CD4-positive, CD25-positive, alpha-beta regulatory T cell (primary cell): ENCODE results near the gene KLHL3. TPM values are rescaled to one million over a fixed set of nuclear protein-coding genes. Genes with fewer than 3 reads are reported as not detected.
A peak's percentile ranks its signal among the peaks of the same experiment; 100 is the strongest.
"Not testable (repeated sequence)": the region's sequence is repeated elsewhere in the genome, so short reads cannot be mapped to it uniquely, and the experiment has no call there.

Experiments
- ATAC-seq, 2 donors: fragments of 150-1000 bp; cut with Tn5 transposase; one replicate each; pipeline ENCODE4 v1.10.0; 2021; ENCODE audit warnings: low read depth in 2 of 2, moderate number of reproducible peaks in 2 of 2, moderate library complexity in 1 of 2
- DNase-seq, 3 donors: peaks; one replicate each; pipeline versions ENCODE4 v3.0.0 to v3.0.0-alpha.2; 2012 to 2022; ENCODE audit warnings: mixed read lengths in 1 of 3
- H3K27ac ChIP-seq: one replicate; pipeline ENCODE4 v1.7.0; 2013; ENCODE audit warnings: mild to moderate bottlenecking, low read length; ENCODE audit not compliant: insufficient read depth, poor library complexity, severe bottlenecking
- H3K27me3 ChIP-seq: one replicate; pipeline ENCODE4 v1.7.0; 2013; ENCODE audit warnings: low read length; ENCODE audit not compliant: control insufficient read depth, insufficient read depth
- H3K36me3 ChIP-seq: one replicate; pipeline ENCODE4 v1.7.0; 2013; ENCODE audit warnings: mild to moderate bottlenecking, low read length, moderate library complexity; ENCODE audit not compliant: control insufficient read depth, insufficient read depth
- H3K4me1 ChIP-seq: 2 replicates; pipeline ENCODE4 v1.7.0; 2013; ENCODE audit warnings: mild to moderate bottlenecking, low read length; ENCODE audit not compliant: insufficient read depth, control insufficient read depth, poor library complexity, severe bottlenecking
- H3K4me3 ChIP-seq: one replicate; pipeline ENCODE4 v1.7.0; 2013; ENCODE audit warnings: low read depth, mild to moderate bottlenecking, low read length, moderate library complexity
- H3K9me3 ChIP-seq, 2 experiments: 1 replicate in 1 of 2; 2 replicates in 1 of 2; pipeline ENCODE4 v1.7.0; 2013; ENCODE audit warnings: low read length in 2 of 2, mild to moderate bottlenecking in 1 of 2, moderate library complexity in 1 of 2; ENCODE audit not compliant: control insufficient read depth in 2 of 2
- H3K27ac Mint-ChIP-seq, 3 donors: one replicate each; pipeline ENCODE4 v1.8.0; 2020 to 2022; ENCODE audit warnings: mild to moderate bottlenecking in 3 of 3, mixed read lengths in 3 of 3, moderate library complexity in 2 of 3
- H3K27me3 Mint-ChIP-seq: one replicate; pipeline ENCODE4 v1.8.0; 2022; ENCODE audit warnings: mild to moderate bottlenecking, mixed read lengths
- H3K36me3 Mint-ChIP-seq: one replicate; pipeline ENCODE4 v1.8.0; 2020; ENCODE audit warnings: mixed read lengths
- H3K4me1 Mint-ChIP-seq, 4 donors: one replicate each; pipeline ENCODE4 v1.8.0; 2020 to 2022; ENCODE audit warnings: mixed read lengths in 4 of 4, mild to moderate bottlenecking in 1 of 4
- H3K4me3 Mint-ChIP-seq, 4 donors: one replicate each; pipeline ENCODE4 v1.8.0; 2020 to 2022; ENCODE audit warnings: mild to moderate bottlenecking in 4 of 4, mixed read lengths in 4 of 4, moderate library complexity in 3 of 4
- H3K9me3 Mint-ChIP-seq, 7 donors: one replicate each; pipeline ENCODE4 v1.8.0; 2020 to 2022; ENCODE audit warnings: mixed read lengths in 7 of 7, mild to moderate bottlenecking in 3 of 7, moderate library complexity in 2 of 7
- polyA plus RNA-seq, 4 donors: library from polyadenylated mRNA; unstranded; fragments of 300-500 nt; fragmentation: Illumina TruSeq; gene quantifications; one replicate each; pipeline ENCODE4 v1.2.3, GENCODE V29; 2021
- total RNA-seq: library from RNA; stranded (reverse); gene quantifications from one replicate; pipeline ENCODE4 v1.2.3, GENCODE V29; 2022

The KLHL3 gene
- total RNA-seq (24.4 TPM), polyA plus RNA-seq (1 to 10 TPM; 2.8 to 8.6 (median 5.3) TPM)

- ATAC-seq (peak; percentile 48 to 66), DNase-seq (peak; percentile 3 to 66 (median 37))
- H3K9me3 ChIP-seq, result no peaks in the 10 kb centered on the region
- H3K4me1 ChIP-seq, result peaks cover 37% of the 10 kb centered on the region
- no peaks in the 10 kb centered on the region for H3K36me3 ChIP-seq
- H3K27me3 ChIP-seq, result no peaks in the 10 kb centered on the region
- Mint-ChIP-seq H3K4me1 (peaks cover 5 to 27% (median 13%) of the 10 kb centered on the region in 4 donors), H3K36me3 (peaks cover 12% of the 10 kb centered on the region), H3K4me3 (no peak within 1 kb of the TSS), H3K27ac (no peak within 1 kb of the TSS), H3K9me3 (peaks cover 0 to 1% (median 0%) of the 10 kb centered on the region in 7 donors), H3K27me3 (no peaks in the 10 kb centered on the region)
- peak within 1 kb of the TSS; percentile 94 for H3K4me3 ChIP-seq
- peak within 1 kb of the TSS; percentile 55 for H3K27ac ChIP-seq
Measured at GRCh38 chr5:137735555-137736284, at the start of gene KLHL3. Gene KLHL3, minus strand, starts transcription at chr5:137736089. Its CDS starts 443 bp downstream, at chr5:137735646.

- H3K4me1 Mint-ChIP-seq, result peaks cover 0 to 6% (median 0%) of the 10 kb centered on the region in 4 donors
- H3K4me1 ChIP-seq, result no peaks in the 10 kb centered on the region
- H3K9me3 ChIP-seq, result no peaks in the 10 kb centered on the region
- H3K36me3 Mint-ChIP-seq, result peaks cover 4% of the 10 kb centered on the region
- H3K27ac Mint-ChIP-seq, result no peak overlapping the region
- no peaks in the 10 kb centered on the region for H3K36me3 ChIP-seq
- H3K4me3 Mint-ChIP-seq, result no peak overlapping the region
- no peak for DNase-seq
- ATAC-seq, result no peak
- peaks cover 19% of the 10 kb centered on the region for H3K27me3 Mint-ChIP-seq
- H3K27ac ChIP-seq, result no peak overlapping the region
- H3K27me3 ChIP-seq, result no peaks in the 10 kb centered on the region
- H3K4me3 ChIP-seq, result no peak overlapping the region
- H3K9me3 Mint-ChIP-seq, result peaks cover 0 to 2% (median 0%) of the 10 kb centered on the region in 7 donors
Measured at GRCh38 chr5:137782984-137783536, 47.2 kb upstream of the KLHL3 start.

- ATAC-seq (no peak), DNase-seq (no peak)
- Mint-ChIP-seq H3K36me3 (peaks cover 4% of the 10 kb centered on the region), H3K27me3 (peaks cover 17% of the 10 kb centered on the region), H3K4me3 (no peak overlapping the region), H3K4me1 (peaks cover 0 to 6% (median 0%) of the 10 kb centered on the region in 4 donors), H3K27ac (no peak overlapping the region), H3K9me3 (peaks cover 0 to 2% (median 0%) of the 10 kb centered on the region in 7 donors)
- Histone ChIP-seq H3K4me1 (no peaks in the 10 kb centered on the region), H3K4me3 (no peak overlapping the region), H3K27me3 (no peaks in the 10 kb centered on the region), H3K36me3 (no peaks in the 10 kb centered on the region), H3K9me3 (no peaks in the 10 kb centered on the region), H3K27ac (no peak overlapping the region)
Measured at GRCh38 chr5:137782055-137782454, 46.2 kb upstream of the KLHL3 start.

GRCh38 chr5:137778772-137779564 is 43.1 kb upstream of the KLHL3 start:
- H3K27ac Mint-ChIP-seq, result no peak overlapping the region
- Histone ChIP-seq H3K27me3 (no peaks in the 10 kb centered on the region), H3K27ac (no peak overlapping the region), H3K9me3 (no peaks in the 10 kb centered on the region), H3K4me3 (no peak overlapping the region), H3K4me1 (no peaks in the 10 kb centered on the region), H3K36me3 (no peaks in the 10 kb centered on the region)
- peaks cover 0 to 1% (median 0%) of the 10 kb centered on the region in 7 donors for H3K9me3 Mint-ChIP-seq
- peaks cover 3% of the 10 kb centered on the region for H3K27me3 Mint-ChIP-seq
- ATAC-seq (no peak), DNase-seq (peak in 2 of 3 donors; percentile 22 to 45)
- peaks cover 0 to 6% (median 0%) of the 10 kb centered on the region in 4 donors for H3K4me1 Mint-ChIP-seq
- H3K36me3 Mint-ChIP-seq, result no peaks in the 10 kb centered on the region
- H3K4me3 Mint-ChIP-seq, result no peak overlapping the region

GRCh38 chr5:137767937-137768336 is 32.0 kb upstream of the KLHL3 start:
- not testable (repeated sequence) for DNase-seq, H3K4me1 Mint-ChIP-seq, H3K27me3 ChIP-seq, H3K9me3 ChIP-seq, H3K27ac Mint-ChIP-seq, H3K4me3 ChIP-seq, H3K36me3 ChIP-seq, H3K4me1 ChIP-seq, H3K27me3 Mint-ChIP-seq, ATAC-seq, H3K4me3 Mint-ChIP-seq, H3K27ac ChIP-seq
- Mint-ChIP-seq H3K36me3 (peaks cover 17% of the 10 kb centered on the region), H3K9me3 (peaks cover 0 to 25% (median 8%) of the 10 kb centered on the region in 7 donors)

GRCh38 chr5:137761566-137761965 is 25.7 kb upstream of the KLHL3 start:
- Mint-ChIP-seq H3K4me1 (no peaks in the 10 kb centered on the region), H3K36me3 (peaks cover 4% of the 10 kb centered on the region)
- ATAC-seq, result no peak

GRCh38 chr5:137760719-137761516 is 25.0 kb upstream of the KLHL3 start:
- no peak overlapping the region for H3K27ac ChIP-seq
- H3K9me3 ChIP-seq, result no peaks in the 10 kb centered on the region
- Mint-ChIP-seq H3K27me3 (peaks cover 8% of the 10 kb centered on the region), H3K9me3 (peaks cover 0 to 4% (median 0%) of the 10 kb centered on the region in 7 donors), H3K4me3 (no peak overlapping the region), H3K36me3 (peaks cover 4% of the 10 kb centered on the region), H3K27ac (no peak overlapping the region), H3K4me1 (no peaks in the 10 kb centered on the region)
- H3K36me3 ChIP-seq, result no peaks in the 10 kb centered on the region
- H3K4me1 ChIP-seq, result no peaks in the 10 kb centered on the region
- DNase-seq (no peak), ATAC-seq (no peak)
- no peak overlapping the region for H3K4me3 ChIP-seq
- no peaks in the 10 kb centered on the region for H3K27me3 ChIP-seq

More at GRCh38 chr5:137761566-137761965, 25.7 kb upstream of the KLHL3 start:
- Mint-ChIP-seq H3K4me3 (no peak overlapping the region), H3K27ac (no peak overlapping the region), H3K27me3 (peaks cover 8% of the 10 kb centered on the region), H3K9me3 (peaks cover 0 to 5% (median 0%) of the 10 kb centered on the region in 7 donors)
- DNase-seq, result no peak
- H3K27me3 ChIP-seq, result no peaks in the 10 kb centered on the region
- no peaks in the 10 kb centered on the region for H3K4me1 ChIP-seq
- H3K27ac ChIP-seq, result no peak overlapping the region
- H3K36me3 ChIP-seq, result no peaks in the 10 kb centered on the region
- no peak overlapping the region for H3K4me3 ChIP-seq
- no peaks in the 10 kb centered on the region for H3K9me3 ChIP-seq
